ENCODE measurements around the gene ZNF41.

GRCh38 chrX:47482065-47482511 lies 934 bp downstream of the ZNF41 start:
- no peak for TF ChIP-seq CTCF (IDR thresholded peaks at IDR 0.05)
- no peak for TF ChIP-seq POLR2AphosphoS5 (IDR thresholded peaks at IDR 0.05)

Data from prostate gland (tissue), 2 donors.